K562 (cell line): ENCODE data around the gene SSBP2. TPM values are rescaled to one million over a fixed set of nuclear protein-coding genes. Genes with fewer than 3 reads are reported as not detected.

Source experiments
- ATAC-seq: fragments of 200-7000 bp; cut with Tn5 transposase; 3 replicates; pipeline ENCODE4 v1.9.1; 2020; ENCODE audit warnings: moderate library complexity
- BruUV-seq: library from RNA; stranded (reverse); fragments of 400-500 nt; replicated peaks from 2 replicates; lab custom pipeline; 2021; lab: Mats Ljungman, UMichigan
- CTCF ChIA-PET: fragments of 300-600 bp; formaldehyde crosslinking; extraction: SDS; loops from one replicate; lab custom pipeline; 2021; ENCODE audit warnings: low intra/inter-chr PET ratio; lab: Yijun Ruan, JAX
- POLR2A ChIA-PET: fragments of 300-600, 350-650 bp; sonication (Branson Sonifier 250); formaldehyde crosslinking; extraction: SDS; loops from one replicate; lab custom pipeline; 2021; ENCODE audit warnings: antibody characterized with exemption, inconsistent platforms; lab: Yijun Ruan, JAX
- DNase-seq, 4 experiments: peaks; one replicate each; pipeline versions ENCODE4 v3.0.0 to v3.0.0-alpha.2; 2011 to 2018; ENCODE audit warnings: low spot score in 3 of 4, mixed read lengths in 3 of 4; ENCODE audit errors: extremely low read depth in 1 of 4
- FAIRE-seq: peaks from 2 replicates; lab custom pipeline; 2011; peaks lifted over from hg19 to GRCh38; lab: Jason Lieb, UNC
- H2AFZ ChIP-seq: 2 replicates; pipeline ENCODE4 v1.6.0; 2011; ENCODE audit warnings: low read depth, low read length, control low read depth, inconsistent platforms
- H3K27ac ChIP-seq: fragments of 200-600 bp; 3 replicates; pipeline ENCODE4 v1.8.0; 2011; ENCODE audit warnings: low read depth, mild to moderate bottlenecking, control low read depth, inconsistent platforms, low read length, moderate library complexity, mixed read lengths; ENCODE audit errors: extremely low read depth
- H3K27me3 ChIP-seq, 2 experiments: fragments of 300-600 bp in 1 of 2; 2 replicates in 1 of 2; 3 replicates in 1 of 2; pipeline versions ENCODE4 v1.6.0 to v1.8.0; 2011; ENCODE audit warnings: inconsistent platforms in 2 of 2, low read length in 2 of 2, mild to moderate bottlenecking in 1 of 2, mixed read lengths in 1 of 2, moderate library complexity in 1 of 2; ENCODE audit not compliant: control insufficient read depth in 2 of 2, insufficient read depth in 2 of 2
- H3K36me3 ChIP-seq: fragments of 300-600 bp; 3 replicates; pipeline ENCODE4 v1.8.0; 2011; ENCODE audit warnings: mild to moderate bottlenecking, low read length, inconsistent platforms; ENCODE audit not compliant: control insufficient read depth, insufficient read depth
- H3K4me1 ChIP-seq, 2 experiments: fragments of 200-600 bp in 1 of 2; replicated peaks in 1 of 2; 2 replicates in 1 of 2; 3 replicates in 1 of 2; pipeline versions ENCODE4 v1.5.1 to v1.8.0; 2011; ENCODE audit warnings: inconsistent platforms in 2 of 2, low read length in 2 of 2, mild to moderate bottlenecking in 1 of 2, mixed read lengths in 1 of 2, moderate library complexity in 1 of 2; ENCODE audit not compliant: control insufficient read depth in 2 of 2, insufficient read depth in 2 of 2
- H3K4me2 ChIP-seq: 2 replicates; pipeline ENCODE4 v1.6.1; 2011; ENCODE audit warnings: low read length, control low read depth, inconsistent platforms, mixed read lengths; ENCODE audit not compliant: insufficient read depth
- H3K4me3 ChIP-seq: fragments of 200-600 bp; sonication (generic), shearing (Covaris generic); 2 replicates; pipeline ENCODE4 v1.5.1; 2016; ENCODE audit warnings: control low read depth, inconsistent platforms
- H3K79me2 ChIP-seq: fragments of 200-600 bp; 3 replicates; pipeline ENCODE4 v1.8.0; 2011; ENCODE audit warnings: low read length, inconsistent platforms; ENCODE audit not compliant: control insufficient read depth, insufficient read depth
- H3K9ac ChIP-seq, 2 experiments: 2 replicates each; pipeline versions ENCODE4 v1.6.0 to v1.6.1; 2011; ENCODE audit warnings: low read depth in 2 of 2, low read length in 2 of 2, control low read depth in 1 of 2, inconsistent platforms in 1 of 2, mild to moderate bottlenecking in 1 of 2, mixed read lengths in 1 of 2; ENCODE audit not compliant: insufficient read depth in 1 of 2
- H3K9me1 ChIP-seq: one replicate; pipeline ENCODE4 v1.6.0; 2011; ENCODE audit warnings: inconsistent platforms, mild to moderate bottlenecking, low read length, moderate library complexity; ENCODE audit not compliant: control insufficient read depth, insufficient read depth
- H3K9me3 ChIP-seq: replicated peaks from 2 replicates; pipeline ENCODE4 v1.5.1; 2011; ENCODE audit warnings: low read depth, low read length, inconsistent platforms; ENCODE audit not compliant: control insufficient read depth, insufficient read depth
- H4K20me1 ChIP-seq: replicated peaks from 2 replicates; pipeline ENCODE4 v1.6.1; 2011; ENCODE audit warnings: low read length, inconsistent platforms, mixed read lengths; ENCODE audit not compliant: control insufficient read depth, insufficient read depth
- HMBOX1 ChIP-seq: sonication (generic); IDR thresholded peaks from 2 replicates; pipeline ENCODE4 v1.6.1; 2016
- HNRNPUL1 ChIP-seq: fragments of 200-400 bp; formaldehyde crosslinking; IDR thresholded peaks from 2 replicates; pipeline ENCODE4 v1.6.1; 2017; ENCODE audit warnings: low read length
- IRF1 ChIP-seq: sonication (generic); formaldehyde crosslinking; IDR thresholded peaks from 2 replicates; pipeline ENCODE4 v1.8.0; 2022; ENCODE audit warnings: missing genetic modification reagents, mild to moderate bottlenecking, borderline replicate concordance
- MCM5 ChIP-seq: fragments of 450-650 bp; IDR thresholded peaks from 2 replicates; pipeline ENCODE4 v1.6.1; 2016; ENCODE audit warnings: low read depth
- MXD1 ChIP-seq: fragments of 250-450 bp; sonication (Bioruptor Pico); IDR thresholded peaks from 2 replicates; pipeline ENCODE4 v1.8.0; 2021; ENCODE audit warnings: borderline replicate concordance, mild to moderate bottlenecking, moderate library complexity; ENCODE audit not compliant: poor library complexity, severe bottlenecking
- PCBP2 ChIP-seq: fragments of 200-400 bp; formaldehyde crosslinking; IDR thresholded peaks from 2 replicates; pipeline ENCODE4 v1.6.1; 2018; ENCODE audit warnings: low read length, low read depth, mild to moderate bottlenecking, moderate library complexity; ENCODE audit not compliant: poor library complexity, severe bottlenecking
- ZKSCAN3 ChIP-seq: fragments of 250-450 bp; sonication (Bioruptor Pico); IDR thresholded peaks from 2 replicates; pipeline ENCODE4 v1.4.0; 2020
- ZNF395 ChIP-seq: fragments of 200-800 bp; sonication (Bioruptor generic); IDR thresholded peaks from 2 replicates; pipeline ENCODE4 v1.6.1; 2017; ENCODE audit warnings: missing genetic modification characterization, missing compliant biosample characterization
- WGBS: fragments of 100-300 bp; shearing (Covaris generic); methylation state at CpG from one replicate; pipeline ENCODE4 v1.1.6; 2016; ENCODE audit warnings: low coverage, mixed read lengths; ENCODE audit not compliant: insufficient coverage; ENCODE audit errors: missing lambda C conversion rate; 5-methylcytosine and 5-hydroxymethylcytosine counted together
- in situ Hi-C: fragments of 300-500 bp; cut with MboI; formaldehyde crosslinking; loops from 4 replicates; pipeline ENCODE4 v1.15.0; 2018; ENCODE audit warnings: inconsistent platforms, mixed read lengths
- intact Hi-C: fragments of 100-400 bp; cut with micrococcal nuclease; formaldehyde crosslinking; loops from 2 replicates; pipeline ENCODE4 v1.14.2; 2022
- polyA plus RNA-seq, 8 experiments: library from polyadenylated mRNA; depleted of rRNA in 4 of 8; stranded (reverse) in 5 of 8; unstranded in 3 of 8; fragments of >200 nt; fragmentation: Nextera tagmentation in 2 of 8; fragmentation: Illumina TruSeq in 1 of 8; extraction: Ambion mirVana in 2 of 8; extraction: Trizol in 1 of 8; gene quantifications; 2 replicates each; pipeline versions ENCODE4 v1.2.1 to v1.2.3, GENCODE V29; 2011 to 2014; ENCODE audit warnings: inconsistent platforms in 1 of 8, missing spikeins in 1 of 8
- total RNA-seq, 7 experiments: library from RNA; depleted of rRNA in 6 of 7; stranded (reverse); fragments of >200 nt in 6 of 7; fragmentation: Illumina TruSeq in 2 of 7; extraction: Trizol in 2 of 7; gene quantifications; 2 replicates each; pipeline versions ENCODE4 v1.2.1 to v1.2.3, GENCODE V29; 2011 to 2021; ENCODE audit warnings: low replicate concordance in 1 of 7
- TF ChIP-seq, protein P1 (sequence below): sonication (generic); formaldehyde crosslinking; IDR thresholded peaks from 2 replicates; pipeline ENCODE4 v1.8.1; 2022; ENCODE audit warnings: missing genetic modification reagents
- TF ChIP-seq, protein P2 (sequence below): sonication (generic); formaldehyde crosslinking; IDR thresholded peaks from 2 replicates; pipeline ENCODE4 v1.5.0; 2020; ENCODE audit warnings: missing genetic modification reagents
- TF ChIP-seq, protein P3 (sequence below): sonication (generic); formaldehyde crosslinking; IDR thresholded peaks from 2 replicates; pipeline ENCODE4 v1.8.1; 2023; ENCODE audit warnings: missing genetic modification reagents, mild to moderate bottlenecking, borderline replicate concordance

SSBP2 gene
- total and polyA plus RNA-seq, 9 of the 15 experiments (the other 6 are each of a cell fraction or from before 2014, with no cell fraction given): 22.3 to 133 (median 42.1) TPM

DNA sequence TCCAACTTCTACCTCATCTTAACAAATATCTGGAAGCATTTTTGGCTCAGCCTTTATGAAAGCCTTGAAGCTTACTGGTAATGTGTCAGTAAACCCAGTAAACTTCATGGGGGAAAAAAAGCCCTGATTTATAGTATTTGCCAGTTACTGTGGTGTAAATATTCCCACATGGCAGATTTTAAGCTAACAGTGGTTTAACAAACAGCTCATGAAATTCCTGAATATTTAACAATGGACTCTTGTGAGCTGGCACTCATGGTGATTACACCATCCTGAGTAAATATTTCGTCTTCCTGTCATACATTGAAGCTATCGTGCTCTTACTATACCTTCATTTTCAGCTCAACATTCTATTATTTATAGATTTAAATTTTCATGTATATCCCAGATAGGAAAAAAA, 300.0 kb downstream of the SSBP2 start:
- ChIA-PET POLR2A (no interaction called here), CTCF (no interaction called here)
- H3K9ac ChIP-seq: no peak overlapping the region
- H3K4me3 ChIP-seq: no peak overlapping the region
- H4K20me1 ChIP-seq: no peaks in the 10 kb centered on the region
- no peak for FAIRE-seq
- no peaks in the 10 kb centered on the region for H3K27me3 ChIP-seq
- no peaks in the 10 kb centered on the region for H3K79me2 ChIP-seq
- no peak overlapping the region for H3K4me2 ChIP-seq
- intact Hi-C loops: no loop called here
- H2AFZ ChIP-seq: no peak overlapping the region
- DNase-seq: no peak
- no TSS peak for BruUV-seq
- H3K27ac ChIP-seq: no peak overlapping the region
- no peaks in the 10 kb centered on the region for H3K9me3 ChIP-seq
- in situ Hi-C loops: no loop called here
- H3K9me1 ChIP-seq: no peaks in the 10 kb centered on the region
- 79% methylated on average over 2 of the region's 2 CpGs for WGBS
- H3K36me3 ChIP-seq: peaks cover 9% of the 10 kb centered on the region; the same call in 1 of the 3 replicates
- H3K4me1 ChIP-seq: no peaks in the 10 kb centered on the region; a peak in 1 of 5 replicates
- no peak for ATAC-seq
- TF ChIP-seq, protein P1, sequence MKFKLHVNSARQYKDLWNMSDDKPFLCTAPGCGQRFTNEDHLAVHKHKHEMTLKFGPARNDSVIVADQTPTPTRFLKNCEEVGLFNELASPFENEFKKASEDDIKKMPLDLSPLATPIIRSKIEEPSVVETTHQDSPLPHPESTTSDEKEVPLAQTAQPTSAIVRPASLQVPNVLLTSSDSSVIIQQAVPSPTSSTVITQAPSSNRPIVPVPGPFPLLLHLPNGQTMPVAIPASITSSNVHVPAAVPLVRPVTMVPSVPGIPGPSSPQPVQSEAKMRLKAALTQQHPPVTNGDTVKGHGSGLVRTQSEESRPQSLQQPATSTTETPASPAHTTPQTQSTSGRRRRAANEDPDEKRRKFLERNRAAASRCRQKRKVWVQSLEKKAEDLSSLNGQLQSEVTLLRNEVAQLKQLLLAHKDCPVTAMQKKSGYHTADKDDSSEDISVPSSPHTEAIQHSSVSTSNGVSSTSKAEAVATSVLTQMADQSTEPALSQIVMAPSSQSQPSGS (CRISPR knock-in tag): no peak
- TF ChIP-seq MXD1 (CRISPR knock-in tag) (no peak), MCM5 (no peak), IRF1 (no peak), ZKSCAN3 (CRISPR knock-in tag) (no peak), ZNF395 (CRISPR knock-in tag) (no peak), PCBP2 (no peak), HNRNPUL1 (no peak), HMBOX1 (no peak)
- TF ChIP-seq, protein P2, sequence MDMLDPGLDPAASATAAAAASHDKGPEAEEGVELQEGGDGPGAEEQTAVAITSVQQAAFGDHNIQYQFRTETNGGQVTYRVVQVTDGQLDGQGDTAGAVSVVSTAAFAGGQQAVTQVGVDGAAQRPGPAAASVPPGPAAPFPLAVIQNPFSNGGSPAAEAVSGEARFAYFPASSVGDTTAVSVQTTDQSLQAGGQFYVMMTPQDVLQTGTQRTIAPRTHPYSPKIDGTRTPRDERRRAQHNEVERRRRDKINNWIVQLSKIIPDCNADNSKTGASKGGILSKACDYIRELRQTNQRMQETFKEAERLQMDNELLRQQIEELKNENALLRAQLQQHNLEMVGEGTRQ (CRISPR knock-in tag): no peak
- TF ChIP-seq, protein P3, sequence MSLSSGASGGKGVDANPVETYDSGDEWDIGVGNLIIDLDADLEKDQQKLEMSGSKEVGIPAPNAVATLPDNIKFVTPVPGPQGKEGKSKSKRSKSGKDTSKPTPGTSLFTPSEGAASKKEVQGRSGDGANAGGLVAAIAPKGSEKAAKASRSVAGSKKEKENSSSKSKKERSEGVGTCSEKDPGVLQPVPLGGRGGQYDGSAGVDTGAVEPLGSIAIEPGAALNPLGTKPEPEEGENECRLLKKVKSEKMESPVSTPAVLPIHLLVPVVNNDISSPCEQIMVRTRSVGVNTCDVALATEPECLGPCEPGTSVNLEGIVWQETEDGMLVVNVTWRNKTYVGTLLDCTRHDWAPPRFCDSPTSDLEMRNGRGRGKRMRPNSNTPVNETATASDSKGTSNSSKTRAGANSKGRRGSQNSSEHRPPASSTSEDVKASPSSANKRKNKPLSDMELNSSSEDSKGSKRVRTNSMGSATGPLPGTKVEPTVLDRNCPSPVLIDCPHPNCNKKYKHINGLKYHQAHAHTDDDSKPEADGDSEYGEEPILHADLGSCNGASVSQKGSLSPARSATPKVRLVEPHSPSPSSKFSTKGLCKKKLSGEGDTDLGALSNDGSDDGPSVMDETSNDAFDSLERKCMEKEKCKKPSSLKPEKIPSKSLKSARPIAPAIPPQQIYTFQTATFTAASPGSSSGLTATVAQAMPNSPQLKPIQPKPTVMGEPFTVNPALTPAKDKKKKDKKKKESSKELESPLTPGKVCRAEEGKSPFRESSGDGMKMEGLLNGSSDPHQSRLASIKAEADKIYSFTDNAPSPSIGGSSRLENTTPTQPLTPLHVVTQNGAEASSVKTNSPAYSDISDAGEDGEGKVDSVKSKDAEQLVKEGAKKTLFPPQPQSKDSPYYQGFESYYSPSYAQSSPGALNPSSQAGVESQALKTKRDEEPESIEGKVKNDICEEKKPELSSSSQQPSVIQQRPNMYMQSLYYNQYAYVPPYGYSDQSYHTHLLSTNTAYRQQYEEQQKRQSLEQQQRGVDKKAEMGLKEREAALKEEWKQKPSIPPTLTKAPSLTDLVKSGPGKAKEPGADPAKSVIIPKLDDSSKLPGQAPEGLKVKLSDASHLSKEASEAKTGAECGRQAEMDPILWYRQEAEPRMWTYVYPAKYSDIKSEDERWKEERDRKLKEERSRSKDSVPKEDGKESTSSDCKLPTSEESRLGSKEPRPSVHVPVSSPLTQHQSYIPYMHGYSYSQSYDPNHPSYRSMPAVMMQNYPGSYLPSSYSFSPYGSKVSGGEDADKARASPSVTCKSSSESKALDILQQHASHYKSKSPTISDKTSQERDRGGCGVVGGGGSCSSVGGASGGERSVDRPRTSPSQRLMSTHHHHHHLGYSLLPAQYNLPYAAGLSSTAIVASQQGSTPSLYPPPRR (CRISPR knock-in tag): no peak
